Left colon (tissue), 2 donors: ENCODE data around the gene RPH3AL. TPM values are rescaled to one million over a fixed set of nuclear protein-coding genes. Genes with fewer than 3 reads are reported as not detected.

Experiments used
- ATAC-seq: fragments of 200-7000 bp; cut with Tn5 transposase; one replicate; pipeline ENCODE4 v1.9.1; 2020; ENCODE audit warnings: mild to moderate bottlenecking, moderate library complexity
- DNase-seq, 2 donors: peaks; one replicate each; pipeline ENCODE4 v3.0.0-alpha.2; 2020
- intact Hi-C, 2 donors: fragments of 100-400 bp; cut with DNase I in 1 of 2; cut with micrococcal nuclease in 1 of 2; formaldehyde crosslinking; loops; one replicate each; pipeline versions ENCODE4 v1.11.2 to v1.14.0; 2022; cut with DNase I, micrococcal nuclease
- total RNA-seq, 2 donors: library from RNA; stranded (reverse); fragmentation: NEBNext Ultra II Directional; extraction: Animal tissue kit (Norgen Biotek cat#: 25700); gene quantifications; one replicate each; pipeline ENCODE4 v1.2.1, GENCODE V29; 2021
- donor health status: DM: no; HTN: no; CAD: no.
- donor health status: DM: yes; HTN: yes; CAD: no.

RPH3AL gene
- total RNA-seq, 2 donors from 2014 or later = 32.7 to 42.3 TPM

DNA sequence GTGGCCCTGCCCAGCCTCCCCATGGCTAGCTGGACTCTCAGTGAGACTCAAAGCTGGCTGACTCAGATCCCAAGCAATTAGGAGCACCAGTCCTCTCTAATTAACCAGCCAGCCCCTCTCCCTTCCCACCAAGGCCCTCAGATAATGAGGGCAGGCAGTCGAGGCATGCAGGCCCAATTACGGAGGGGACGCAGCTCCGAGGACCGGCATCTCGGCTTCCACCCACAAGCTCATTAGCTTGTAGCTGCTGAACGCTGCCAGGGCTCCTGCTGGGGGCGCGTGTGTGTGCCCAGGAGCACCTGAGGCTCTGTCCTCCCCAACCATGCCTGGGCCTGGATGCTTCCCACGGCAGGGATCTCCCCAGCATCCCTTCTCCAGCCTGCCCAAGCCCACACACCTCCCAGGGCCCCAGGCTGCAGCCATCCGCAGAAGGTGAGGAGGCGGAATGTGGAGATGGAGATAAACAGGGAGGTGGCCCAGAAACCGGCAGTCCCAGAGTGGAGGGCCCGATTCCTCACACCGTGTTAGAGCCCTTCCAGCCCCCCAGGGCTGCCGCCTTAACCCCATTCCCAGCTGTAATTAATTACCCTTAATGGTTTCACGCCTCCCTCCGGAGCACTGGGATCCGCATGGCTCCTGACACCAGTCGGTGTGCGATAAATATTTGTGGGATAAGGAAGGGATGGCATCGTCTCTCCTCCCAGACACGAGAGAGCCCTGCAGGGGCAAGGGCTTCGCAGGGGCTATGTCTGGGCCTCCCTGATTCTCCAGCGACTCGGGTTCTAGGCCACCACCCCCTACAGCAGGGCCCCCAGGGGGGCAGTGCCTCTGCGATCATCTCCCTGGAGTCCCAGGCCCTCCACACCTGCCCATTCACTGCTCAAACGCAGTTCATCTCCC is 42.2 kb downstream of the RPH3AL start:
- DNase-seq = no peak
- no peak for ATAC-seq
- intact Hi-C loops = no loop called here

GRCh38 chr17:309361-309888 is 43.2 kb downstream of the RPH3AL start:
- intact Hi-C loops = no loop called here
- ATAC-seq (no peak), DNase-seq (no peak)

DNA sequence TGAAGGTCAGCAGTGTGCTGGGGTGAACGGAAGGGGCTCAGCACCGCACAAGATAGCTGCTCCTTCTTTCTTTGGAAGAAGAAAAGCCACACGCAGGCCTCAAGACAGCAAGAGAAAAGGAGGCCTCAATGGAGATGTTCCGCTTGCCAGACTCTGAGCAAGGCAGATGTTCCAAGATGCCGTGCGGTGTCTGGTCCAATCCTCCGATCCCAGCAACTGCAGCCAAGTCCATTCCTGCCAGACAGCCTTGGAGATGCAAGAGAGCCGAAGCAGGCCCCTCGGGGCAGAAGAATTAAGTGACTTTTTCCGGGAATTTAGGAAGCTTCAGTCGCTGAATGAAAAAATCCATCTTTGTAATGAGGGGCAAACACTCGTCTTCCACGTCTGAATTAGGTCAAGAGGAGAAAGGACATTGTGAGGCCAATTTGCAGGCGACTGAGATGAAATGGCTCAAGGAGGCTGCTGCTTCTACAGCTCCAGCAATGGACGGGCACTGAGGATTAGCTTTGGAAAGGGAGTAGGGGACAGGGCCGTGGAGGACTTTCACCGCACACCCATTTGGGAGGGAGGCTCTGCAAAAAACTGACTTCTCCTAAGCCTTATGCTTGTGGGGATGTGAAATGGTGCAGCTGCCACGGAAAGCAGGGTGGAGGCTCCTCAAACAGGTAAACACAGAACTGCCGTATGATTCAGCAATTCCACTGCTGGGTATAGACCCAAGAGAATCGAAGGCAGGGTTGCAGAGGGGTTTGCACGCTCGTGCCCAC is 44.7 kb downstream of the RPH3AL start:
- ATAC-seq = no peak
- no peak for DNase-seq
- intact Hi-C loops = no loop called here

DNA sequence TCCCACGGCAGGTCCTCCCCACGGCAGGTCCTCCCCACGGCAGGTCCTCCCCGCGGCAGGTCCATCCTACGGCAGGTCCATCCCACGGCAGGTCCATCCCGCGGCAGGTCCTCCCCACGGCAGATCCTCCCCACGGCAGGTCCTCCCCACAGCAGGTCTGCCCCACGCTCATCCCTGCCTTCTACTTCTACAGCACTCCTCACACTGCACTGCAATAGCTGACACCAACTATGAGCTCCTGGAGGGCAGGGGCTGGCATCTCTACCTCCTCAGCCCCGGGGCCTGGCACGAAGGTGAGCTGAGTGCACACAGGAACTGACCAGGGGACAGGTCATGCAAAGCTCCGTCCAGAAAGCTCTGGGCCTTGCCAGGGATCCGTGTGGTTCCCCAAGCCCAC is 45.3 kb downstream of the RPH3AL start:
- ATAC-seq (no peak), DNase-seq (no peak)
- intact Hi-C loops = no loop called here

DNA sequence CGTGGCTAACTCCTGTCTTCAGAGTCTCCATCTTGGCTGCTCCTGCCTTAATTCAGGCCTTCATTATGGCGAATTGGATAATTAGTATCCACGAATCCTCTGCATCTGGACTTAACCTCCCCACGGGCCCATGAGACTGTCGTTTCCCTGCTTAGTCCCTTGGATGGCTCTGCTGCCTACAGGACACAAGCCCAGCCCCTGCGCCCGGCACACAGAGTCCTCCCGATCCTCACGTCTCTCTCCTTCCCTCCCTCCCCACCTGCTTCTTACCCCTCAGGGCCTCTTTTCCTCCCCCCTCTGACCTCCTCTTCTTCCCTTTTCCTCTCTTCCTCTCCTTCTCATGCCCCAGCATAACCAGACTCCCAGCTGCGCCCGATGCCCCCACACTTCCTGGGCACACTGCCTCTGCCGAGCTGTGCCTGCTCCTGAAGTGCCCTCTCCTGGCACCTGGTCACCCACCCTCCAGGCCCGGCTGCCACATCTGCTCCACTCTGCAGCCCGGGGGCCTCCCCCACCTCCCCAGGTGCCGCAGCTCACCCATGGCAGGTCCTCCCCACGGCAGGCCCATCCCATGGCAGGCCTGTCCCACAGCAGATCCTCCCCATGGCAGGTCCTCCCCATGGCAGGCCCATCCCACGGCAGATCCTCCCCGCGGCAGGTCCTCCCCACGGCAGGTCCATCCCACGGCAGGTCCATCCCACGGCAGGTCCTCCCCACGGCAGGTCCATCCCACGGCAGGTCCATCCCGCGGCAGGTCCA is 45.9 kb downstream of the RPH3AL start:
- no peak for DNase-seq
- intact Hi-C loops = no loop called here
- no peak for ATAC-seq

DNA sequence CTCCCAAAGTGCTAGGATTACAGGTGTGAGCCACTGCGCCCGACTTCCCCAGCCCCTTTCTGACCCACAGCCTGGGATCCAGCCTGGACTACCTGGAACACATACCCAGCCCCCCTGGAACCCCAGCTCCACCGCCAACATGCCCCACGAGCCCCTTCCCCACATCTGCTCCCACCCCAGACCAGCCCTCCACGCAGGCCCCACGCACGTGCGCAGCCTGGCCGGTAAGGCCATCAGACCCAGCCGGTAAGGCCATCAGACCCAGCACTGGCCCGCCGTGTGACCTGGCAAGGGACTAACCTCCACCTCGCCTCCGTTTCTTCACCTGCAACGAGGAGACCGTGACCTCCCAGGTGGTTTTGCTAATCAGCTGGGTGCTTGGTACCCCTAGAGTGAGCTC is 46.5 kb downstream of the RPH3AL start:
- no peak for DNase-seq
- intact Hi-C loops = no loop called here
- ATAC-seq = no peak

DNA sequence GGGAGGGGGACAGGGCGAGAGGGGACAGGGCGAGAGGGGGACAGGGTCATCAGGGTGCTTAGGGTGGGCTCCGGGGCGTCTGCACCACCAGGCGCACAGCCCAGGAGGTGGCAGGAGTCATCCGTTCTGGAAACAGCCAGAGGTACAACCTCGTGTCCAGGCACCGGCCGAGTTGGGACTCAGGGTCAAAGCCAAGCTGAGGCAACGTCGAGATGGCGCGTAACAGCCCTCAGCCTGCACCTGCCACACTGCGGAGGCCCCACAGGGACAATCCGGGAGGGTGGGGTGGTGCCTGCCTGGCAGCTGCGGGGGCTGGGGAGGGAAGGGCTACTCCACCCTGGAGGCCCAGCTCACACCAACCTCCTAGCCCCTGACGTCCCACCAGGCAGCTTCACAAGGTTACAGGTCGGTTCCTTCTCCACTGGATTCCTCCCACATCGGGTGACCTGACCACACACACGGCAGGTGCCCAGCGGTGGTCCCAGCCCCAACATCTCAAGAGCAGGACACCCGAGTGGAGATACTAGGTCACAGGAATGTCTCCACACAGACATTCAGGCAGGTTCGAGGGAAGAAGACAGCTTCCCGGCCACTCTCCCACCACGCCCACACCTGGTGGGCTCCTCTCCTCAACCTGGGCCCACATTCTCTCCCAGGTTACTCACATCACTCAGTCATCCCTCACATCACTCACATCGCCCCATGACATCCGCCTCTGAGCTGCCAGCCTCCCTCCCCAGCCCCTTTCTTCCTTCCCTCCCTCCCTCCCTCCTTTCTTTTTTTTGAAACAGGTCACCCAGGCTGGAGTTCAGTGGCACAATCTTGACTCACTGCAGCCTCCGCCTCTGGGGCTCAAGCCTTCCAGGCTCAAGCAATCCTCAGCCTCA is 47.3 kb downstream of the RPH3AL start:
- intact Hi-C loops = no loop called here
- peak; percentile 61 to 65 for DNase-seq
- peak; percentile 37 for ATAC-seq

GRCh38 chr17:304461-304860 is 48.1 kb downstream of the RPH3AL start:
- DNase-seq (peak in 1 of 2 donors; percentile 37), ATAC-seq (no peak)

GRCh38 chr17:303168-303567 is 49.4 kb downstream of the RPH3AL start:
- intact Hi-C loops = no loop called here
- DNase-seq (no peak), ATAC-seq (no peak)

More at GRCh38 chr17:304461-304860, 48.1 kb downstream of the RPH3AL start:
- intact Hi-C loops = no loop called here

GRCh38 chr17:302300-302698 is 50.3 kb downstream of the RPH3AL start:
- ATAC-seq = peak; percentile 92

GRCh38 chr17:301681-302299 is 50.8 kb downstream of the RPH3AL start:
- intact Hi-C loops = no loop called here
- ATAC-seq (peak; percentile 57), DNase-seq (peak; percentile 50)

More at GRCh38 chr17:302300-302698, 50.3 kb downstream of the RPH3AL start:
- intact Hi-C loops = no loop called here
- DNase-seq = peak; percentile 87 to 93

DNA sequence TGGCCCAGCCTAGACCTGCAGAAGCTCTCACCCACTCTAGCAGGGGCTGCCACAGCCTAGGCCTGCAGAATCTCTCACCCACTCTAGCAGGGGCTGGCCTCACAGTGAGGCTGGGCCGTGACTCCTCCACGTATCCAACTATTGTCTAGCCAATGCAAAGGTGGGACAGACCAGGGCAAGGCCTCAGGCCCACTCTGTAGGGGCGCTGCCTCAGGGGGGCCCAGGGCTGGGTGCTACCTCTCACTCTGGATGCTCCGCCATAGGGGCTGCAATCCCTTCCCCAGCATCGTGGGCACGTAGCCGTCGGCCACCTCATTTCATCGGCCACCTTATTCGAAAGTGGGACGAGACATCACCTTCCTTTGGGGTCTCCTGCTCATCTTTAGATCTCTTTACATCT is 51.7 kb downstream of the RPH3AL start:
- DNase-seq (no peak), ATAC-seq (no peak)
- intact Hi-C loops = no loop called here

- ATAC-seq = no peak
- intact Hi-C loops = no loop called here
- no peak for DNase-seq
These were observed 53.1 kb downstream of the RPH3AL start for GRCh38 chr17:299546-299945.

- DNase-seq = peak in 1 of 2 donors; percentile 41
- intact Hi-C loops = no loop called here
- ATAC-seq = no peak
These were observed 53.7 kb downstream of the RPH3AL start for GRCh38 chr17:298791-299450.

DNA sequence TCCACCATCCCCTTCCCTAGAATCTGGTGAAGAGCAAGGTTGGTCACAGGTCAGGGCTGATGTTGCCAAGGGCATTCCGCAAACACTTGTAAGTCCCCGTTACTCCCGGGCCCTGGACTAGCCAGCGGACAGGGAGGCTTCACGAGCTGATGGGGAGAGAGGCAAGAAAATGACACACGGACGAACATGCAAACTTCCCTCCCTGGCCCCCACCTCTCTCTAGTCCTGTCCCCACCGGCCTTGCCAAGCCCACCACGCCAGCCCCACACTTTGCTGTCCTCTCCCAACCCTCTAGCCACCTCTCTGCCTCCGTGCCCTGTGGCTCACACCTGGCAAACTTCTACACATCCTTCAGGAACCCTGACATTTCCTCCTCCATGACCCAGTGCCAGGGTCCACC is 54.8 kb downstream of the RPH3AL start:
- intact Hi-C loops = no loop called here
- DNase-seq (no peak), ATAC-seq (no peak)

DNA sequence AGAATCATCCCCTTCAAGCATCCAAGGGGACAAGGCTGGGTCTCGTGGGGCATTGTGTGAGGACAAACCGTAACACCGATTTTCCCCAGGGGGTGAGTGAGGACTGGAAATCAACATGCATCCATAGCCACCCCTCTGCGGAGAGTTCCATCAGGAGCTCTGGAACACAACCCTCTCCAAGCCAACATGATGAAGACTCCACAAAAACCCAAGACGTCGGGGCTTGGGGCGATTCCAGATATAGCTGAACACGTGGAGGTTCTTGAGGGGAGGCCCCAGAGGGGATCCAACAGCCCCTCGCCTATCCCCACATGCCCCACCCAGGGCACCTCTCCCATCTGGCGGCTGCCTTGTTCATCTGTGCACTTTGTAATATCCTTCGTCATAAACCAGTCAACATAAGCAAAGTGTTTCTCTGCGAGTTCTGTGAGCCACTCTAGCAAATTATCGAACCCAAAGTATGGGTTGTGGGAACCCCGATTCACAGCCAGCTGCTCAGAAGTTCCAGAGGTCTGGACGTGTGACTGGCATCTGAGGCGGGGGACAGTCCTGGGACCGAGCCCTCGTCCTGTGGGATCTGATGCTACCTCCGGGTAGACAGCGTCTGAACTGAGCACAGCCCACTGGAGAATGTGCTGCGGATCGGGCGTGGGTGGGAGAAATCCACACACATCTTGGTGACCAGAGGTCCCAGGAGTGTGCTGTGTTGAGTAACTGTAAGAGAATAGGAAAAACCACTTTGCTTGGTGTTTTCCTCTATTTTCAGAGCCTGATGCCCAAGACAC is 55.5 kb downstream of the RPH3AL start:
- ATAC-seq = no peak
- intact Hi-C loops = no loop called here
- peak in 1 of 2 donors; percentile 7 for DNase-seq
